HCT116 (cell line): ENCODE results near the gene ANO2.

Source experiments
- EGR1 ChIP-seq: IDR thresholded peaks from 2 replicates; pipeline ENCODE4 v1.6.1; 2012; ENCODE audit warnings: low read depth
- POLR2AphosphoS5 ChIP-seq: IDR thresholded peaks from 2 replicates; pipeline ENCODE4 v1.6.1; 2011; ENCODE audit warnings: mild to moderate bottlenecking, low read depth, low read length, moderate library complexity
- TF ChIP-seq, protein P1 (sequence below), 3 experiments: fragments of 200-600 bp in 1 of 3; sonication (generic) in 1 of 3; IDR thresholded peaks in 2 of 3; conservative IDR thresholded peaks in 1 of 3; 2 replicates each; pipeline ENCODE4 v1.5.1; 2012 to 2017; ENCODE audit warnings: low read depth in 2 of 3, low read length in 2 of 3, antibody characterized with exemption in 1 of 3, borderline replicate concordance in 1 of 3, control low read depth in 1 of 3, mild to moderate bottlenecking in 1 of 3, mixed read lengths in 1 of 3, mixed run types in 1 of 3, moderate library complexity in 1 of 3; ENCODE audit not compliant: insufficient read depth in 1 of 3
- TF ChIP-seq, protein P2 (sequence below): IDR thresholded peaks from 2 replicates; pipeline ENCODE4 v1.6.1; 2012

DNA sequence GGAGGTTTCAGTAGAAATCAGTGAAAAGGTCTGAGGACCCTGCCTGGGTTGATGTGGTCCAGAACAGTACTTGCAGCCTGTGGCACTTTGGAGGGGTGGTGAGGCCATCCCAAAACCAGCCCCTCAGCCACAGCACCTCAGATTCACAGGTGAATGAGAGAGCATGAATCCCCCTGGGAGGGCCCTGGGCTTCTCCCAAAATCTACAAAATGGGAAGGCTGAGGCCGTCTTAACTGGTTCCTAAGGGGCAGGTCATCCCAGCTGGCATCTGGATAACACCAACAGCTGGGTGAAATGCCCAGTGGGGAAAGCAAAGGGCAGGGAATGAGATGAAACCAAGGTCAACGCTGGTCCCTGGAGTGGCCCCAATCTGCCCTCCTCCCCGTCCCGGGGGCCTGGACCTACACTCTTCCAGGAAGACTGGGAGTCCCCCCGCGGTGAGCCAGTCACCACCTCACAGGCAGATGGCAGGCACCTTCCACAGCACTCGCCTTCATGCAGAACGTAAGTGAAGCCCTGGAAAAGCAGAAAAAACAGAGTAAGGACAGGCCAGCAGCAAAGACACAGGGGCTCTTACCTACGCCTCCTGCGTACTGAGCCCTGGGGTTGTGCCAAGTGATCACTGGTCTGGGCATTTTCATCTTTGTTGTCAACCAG is 26.3 kb upstream of the ANO2 start:
- no peak for TF ChIP-seq EGR1
- TF ChIP-seq, protein P1, sequence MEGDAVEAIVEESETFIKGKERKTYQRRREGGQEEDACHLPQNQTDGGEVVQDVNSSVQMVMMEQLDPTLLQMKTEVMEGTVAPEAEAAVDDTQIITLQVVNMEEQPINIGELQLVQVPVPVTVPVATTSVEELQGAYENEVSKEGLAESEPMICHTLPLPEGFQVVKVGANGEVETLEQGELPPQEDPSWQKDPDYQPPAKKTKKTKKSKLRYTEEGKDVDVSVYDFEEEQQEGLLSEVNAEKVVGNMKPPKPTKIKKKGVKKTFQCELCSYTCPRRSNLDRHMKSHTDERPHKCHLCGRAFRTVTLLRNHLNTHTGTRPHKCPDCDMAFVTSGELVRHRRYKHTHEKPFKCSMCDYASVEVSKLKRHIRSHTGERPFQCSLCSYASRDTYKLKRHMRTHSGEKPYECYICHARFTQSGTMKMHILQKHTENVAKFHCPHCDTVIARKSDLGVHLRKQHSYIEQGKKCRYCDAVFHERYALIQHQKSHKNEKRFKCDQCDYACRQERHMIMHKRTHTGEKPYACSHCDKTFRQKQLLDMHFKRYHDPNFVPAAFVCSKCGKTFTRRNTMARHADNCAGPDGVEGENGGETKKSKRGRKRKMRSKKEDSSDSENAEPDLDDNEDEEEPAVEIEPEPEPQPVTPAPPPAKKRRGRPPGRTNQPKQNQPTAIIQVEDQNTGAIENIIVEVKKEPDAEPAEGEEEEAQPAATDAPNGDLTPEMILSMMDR (IDR thresholded peaks at IDR 0.05 in 2 of 3, conservative IDR thresholded peaks at IDR 0.05 in 1 of 3; ENCODE audit: borderline replicate concordance in 1 of 3, insufficient read depth in 1 of 3, low read depth in 2 of 3, low read length in 2 of 3): no peak
- TF ChIP-seq, protein P2, sequence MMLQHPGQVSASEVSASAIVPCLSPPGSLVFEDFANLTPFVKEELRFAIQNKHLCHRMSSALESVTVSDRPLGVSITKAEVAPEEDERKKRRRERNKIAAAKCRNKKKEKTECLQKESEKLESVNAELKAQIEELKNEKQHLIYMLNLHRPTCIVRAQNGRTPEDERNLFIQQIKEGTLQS: no peak
- TF ChIP-seq POLR2AphosphoS5: no peak
